Nephron (organoid): ENCODE results near the gene CAMTA1.
A peak's percentile ranks its signal among the peaks of the same experiment; 100 is the strongest.

Source experiments
- H3K27ac Mint-ChIP-seq, 3 experiments: 2 replicates each; pipeline ENCODE4 v1.8.0; 2020; ENCODE audit warnings: mixed read lengths in 3 of 3, mild to moderate bottlenecking in 2 of 3, moderate library complexity in 1 of 3
- H3K27me3 Mint-ChIP-seq: 2 replicates; pipeline ENCODE4 v1.8.0; 2021; ENCODE audit warnings: low read depth, mild to moderate bottlenecking, moderate library complexity, mixed read lengths
- H3K36me3 Mint-ChIP-seq: 2 replicates; pipeline ENCODE4 v1.8.0; 2020; ENCODE audit warnings: low read depth, mixed read lengths
- H3K4me1 Mint-ChIP-seq: 2 replicates; pipeline ENCODE4 v1.8.0; 2020; ENCODE audit warnings: mixed read lengths
- H3K4me3 Mint-ChIP-seq, 3 experiments: 2 replicates each; pipeline ENCODE4 v1.8.0; 2020; ENCODE audit warnings: mild to moderate bottlenecking in 3 of 3, mixed read lengths in 3 of 3, moderate library complexity in 2 of 3
- H3K9me3 Mint-ChIP-seq: 2 replicates; pipeline ENCODE4 v1.8.0; 2020; ENCODE audit warnings: mixed read lengths
- TF ChIP-seq, protein P1 (sequence below), 3 experiments: fragments of 200-600 bp; sonication (generic); IDR thresholded peaks; one replicate each; pipeline ENCODE4 v1.5.0; 2021; ENCODE audit warnings: antibody characterized with exemption in 3 of 3; ENCODE audit not compliant: unreplicated experiment in 3 of 3

CAMTA1 gene

DNA sequence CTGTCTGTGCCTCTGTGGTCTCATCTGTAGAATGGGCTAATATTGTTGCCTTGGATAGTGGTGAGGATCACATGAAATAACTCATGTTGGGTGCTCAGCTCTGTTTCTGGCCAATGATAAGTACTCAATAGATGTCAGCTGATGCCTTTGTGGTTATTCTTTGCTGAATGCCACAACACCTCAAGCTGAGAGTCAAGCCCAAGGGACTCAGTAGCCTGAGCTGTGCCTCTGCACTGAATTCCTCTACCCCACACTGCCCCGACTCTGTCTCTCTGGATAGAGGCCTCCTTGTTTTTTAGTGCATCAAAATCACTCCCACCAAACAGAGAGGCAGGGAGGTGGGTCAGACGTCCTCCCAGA, 789.8 kb downstream of the CAMTA1 start:
- Mint-ChIP-seq H3K9me3 (no peaks in the 10 kb centered on the region), H3K4me1 (no peaks in the 10 kb centered on the region), H3K27ac (no peak overlapping the region), H3K36me3 (no peaks in the 10 kb centered on the region), H3K27me3 (peaks cover 21% of the 10 kb centered on the region), H3K4me3 (no peak overlapping the region)
- TF ChIP-seq, protein P1, sequence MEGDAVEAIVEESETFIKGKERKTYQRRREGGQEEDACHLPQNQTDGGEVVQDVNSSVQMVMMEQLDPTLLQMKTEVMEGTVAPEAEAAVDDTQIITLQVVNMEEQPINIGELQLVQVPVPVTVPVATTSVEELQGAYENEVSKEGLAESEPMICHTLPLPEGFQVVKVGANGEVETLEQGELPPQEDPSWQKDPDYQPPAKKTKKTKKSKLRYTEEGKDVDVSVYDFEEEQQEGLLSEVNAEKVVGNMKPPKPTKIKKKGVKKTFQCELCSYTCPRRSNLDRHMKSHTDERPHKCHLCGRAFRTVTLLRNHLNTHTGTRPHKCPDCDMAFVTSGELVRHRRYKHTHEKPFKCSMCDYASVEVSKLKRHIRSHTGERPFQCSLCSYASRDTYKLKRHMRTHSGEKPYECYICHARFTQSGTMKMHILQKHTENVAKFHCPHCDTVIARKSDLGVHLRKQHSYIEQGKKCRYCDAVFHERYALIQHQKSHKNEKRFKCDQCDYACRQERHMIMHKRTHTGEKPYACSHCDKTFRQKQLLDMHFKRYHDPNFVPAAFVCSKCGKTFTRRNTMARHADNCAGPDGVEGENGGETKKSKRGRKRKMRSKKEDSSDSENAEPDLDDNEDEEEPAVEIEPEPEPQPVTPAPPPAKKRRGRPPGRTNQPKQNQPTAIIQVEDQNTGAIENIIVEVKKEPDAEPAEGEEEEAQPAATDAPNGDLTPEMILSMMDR (IDR thresholded peaks at IDR 0.05; ENCODE audit: unreplicated experiment in 3 of 3), result no peak

DNA sequence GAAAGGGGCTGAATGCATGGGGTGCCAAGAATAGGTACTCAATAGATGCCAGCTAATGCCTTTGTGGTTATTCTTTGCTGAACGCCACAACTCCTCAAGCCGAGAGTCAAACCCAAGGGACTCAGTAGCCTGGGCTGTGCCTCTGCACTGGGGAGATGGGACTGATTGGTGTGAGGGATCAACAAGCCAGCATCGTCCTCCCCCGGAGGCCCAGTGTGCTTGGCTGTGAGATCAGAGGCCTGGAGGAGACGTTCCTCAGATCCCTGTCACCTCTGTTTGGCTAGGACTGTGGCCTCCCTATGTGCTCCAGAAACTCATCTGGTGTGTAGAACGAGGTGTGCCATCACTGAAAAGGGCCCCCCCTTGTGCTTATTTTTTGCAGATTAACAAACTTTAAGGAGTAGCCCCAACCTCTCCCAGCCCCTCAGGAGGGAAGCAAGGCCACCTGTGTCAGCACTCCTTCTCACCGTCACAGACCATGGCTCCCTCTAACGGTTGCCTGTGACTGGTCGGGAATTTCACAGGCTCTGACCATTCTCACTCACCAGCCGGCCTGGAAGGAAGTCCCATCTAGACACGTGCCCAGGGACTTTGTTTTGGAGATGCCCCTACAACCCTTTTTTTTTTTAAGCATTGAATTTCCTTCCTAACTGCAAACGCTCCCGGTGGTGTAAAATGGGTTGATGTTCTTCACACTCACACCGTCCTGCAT, 791.8 kb downstream of the CAMTA1 start:
- TF ChIP-seq, protein P1 (IDR thresholded peaks at IDR 0.05; ENCODE audit: unreplicated experiment in 3 of 3), result peak in 2 of 3 experiments; percentile 29 to 30
- Mint-ChIP-seq H3K27me3 (peaks cover 21% of the 10 kb centered on the region), H3K27ac (no peak overlapping the region), H3K9me3 (no peaks in the 10 kb centered on the region), H3K36me3 (no peaks in the 10 kb centered on the region), H3K4me1 (peaks cover 7% of the 10 kb centered on the region), H3K4me3 (no peak overlapping the region)

DNA sequence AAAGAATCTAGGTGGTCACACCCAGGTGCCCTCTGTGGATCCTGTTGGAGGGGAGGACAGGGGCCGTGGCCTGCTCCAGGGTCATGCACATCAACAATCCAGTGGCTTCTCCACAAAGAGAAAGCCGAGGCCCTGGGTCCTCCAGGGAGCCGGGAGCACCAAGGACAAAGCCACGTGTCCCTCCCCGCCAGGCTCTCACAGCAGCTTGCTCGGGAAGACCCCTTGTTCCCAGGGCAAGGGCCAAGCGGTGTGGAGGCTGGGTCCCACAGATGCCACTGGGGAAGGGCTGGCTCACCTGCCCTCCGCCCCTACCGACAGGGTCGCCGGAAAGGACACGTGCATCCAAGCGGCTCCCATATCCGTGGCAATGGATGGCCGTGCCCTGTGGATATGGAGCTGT, 793.0 kb downstream of the CAMTA1 start:
- H3K9me3 Mint-ChIP-seq, result no peaks in the 10 kb centered on the region
- H3K4me1 Mint-ChIP-seq, result peaks cover 10% of the 10 kb centered on the region
- H3K36me3 Mint-ChIP-seq, result no peaks in the 10 kb centered on the region
- H3K4me3 Mint-ChIP-seq, result no peak overlapping the region
- peaks cover 17% of the 10 kb centered on the region for H3K27me3 Mint-ChIP-seq
- no peak overlapping the region for H3K27ac Mint-ChIP-seq
- TF ChIP-seq, protein P1 (IDR thresholded peaks at IDR 0.05; ENCODE audit: unreplicated experiment in 3 of 3), result no peak

DNA sequence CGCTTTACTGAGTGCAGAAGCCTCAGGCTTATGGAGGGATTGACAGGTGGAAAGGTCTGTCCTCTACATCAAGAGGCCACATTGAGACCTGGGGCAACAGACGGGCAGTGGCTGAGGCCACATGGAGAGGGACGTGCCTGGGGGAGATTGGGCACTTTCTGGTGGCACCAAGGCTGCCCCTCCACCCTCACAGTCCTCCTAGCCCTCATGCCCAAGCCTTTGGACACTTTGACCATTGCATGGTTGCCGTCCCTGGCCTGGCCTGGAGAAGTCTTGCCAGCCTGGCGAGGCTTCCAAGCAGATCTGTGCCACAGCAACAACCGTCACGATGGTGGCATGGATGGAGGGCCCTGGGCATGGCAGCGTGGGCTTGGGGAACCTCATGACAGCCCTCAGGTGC, 793.8 kb downstream of the CAMTA1 start:
- Mint-ChIP-seq H3K4me3 (no peak overlapping the region), H3K36me3 (no peaks in the 10 kb centered on the region), H3K27ac (no peak overlapping the region), H3K27me3 (peaks cover 17% of the 10 kb centered on the region), H3K4me1 (peaks cover 10% of the 10 kb centered on the region), H3K9me3 (no peaks in the 10 kb centered on the region)
- TF ChIP-seq, protein P1 (IDR thresholded peaks at IDR 0.05; ENCODE audit: unreplicated experiment in 3 of 3), result no peak

DNA sequence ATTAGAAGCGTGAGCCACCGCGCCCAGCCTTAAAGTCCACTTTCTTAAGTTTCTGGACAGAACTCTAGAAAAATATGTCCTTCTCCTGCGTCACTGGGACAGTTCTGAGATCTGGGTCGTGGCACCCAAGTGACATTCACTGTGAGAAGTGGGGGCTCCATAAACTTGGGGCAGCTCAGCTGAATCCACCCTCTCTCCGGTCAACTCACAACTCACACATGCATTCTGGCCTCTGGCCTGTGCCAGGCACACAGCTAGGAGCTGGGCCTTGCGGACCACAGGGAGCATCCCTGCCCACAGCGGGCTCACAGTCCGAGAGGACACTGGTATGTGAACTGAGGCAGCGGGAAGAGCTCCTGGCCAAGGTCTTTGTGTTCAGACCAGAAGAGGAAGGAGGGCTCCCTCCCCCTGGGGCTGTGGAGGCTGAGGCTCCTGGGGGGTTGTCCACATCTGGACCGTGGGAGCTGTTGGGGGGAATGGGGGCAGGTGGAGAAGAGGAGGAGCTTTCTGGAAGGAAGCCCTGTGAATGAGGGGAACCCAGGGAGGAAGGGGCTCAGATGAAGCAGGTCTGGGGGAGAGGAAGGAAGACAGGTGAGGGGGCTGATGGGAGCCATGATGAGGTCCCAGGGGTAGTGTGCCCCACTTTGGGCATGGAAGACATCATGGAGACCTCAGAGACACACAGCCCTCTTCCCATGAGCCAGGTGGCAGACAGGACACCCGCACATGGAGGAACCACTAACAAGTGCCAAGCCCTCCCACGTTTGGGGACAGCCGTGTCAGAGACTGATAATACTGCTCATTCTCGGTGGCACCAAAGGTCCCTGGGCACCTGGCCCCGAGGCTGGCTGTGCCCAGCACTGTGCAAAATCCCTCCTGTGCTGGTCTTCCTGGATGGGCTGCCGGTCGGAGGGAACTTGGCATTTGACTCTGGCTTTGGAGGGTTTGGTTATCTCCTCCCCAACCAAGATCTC, 794.9 kb downstream of the CAMTA1 start:
- peaks cover 17% of the 10 kb centered on the region for H3K27me3 Mint-ChIP-seq
- H3K27ac Mint-ChIP-seq, result no peak overlapping the region
- H3K36me3 Mint-ChIP-seq, result no peaks in the 10 kb centered on the region
- TF ChIP-seq, protein P1 (IDR thresholded peaks at IDR 0.05; ENCODE audit: unreplicated experiment in 3 of 3), result no peak
- H3K9me3 Mint-ChIP-seq, result no peaks in the 10 kb centered on the region
- no peak overlapping the region for H3K4me3 Mint-ChIP-seq
- H3K4me1 Mint-ChIP-seq, result peaks cover 10% of the 10 kb centered on the region
